Stimulated activated CD8-positive, alpha-beta memory T cell treated with anti-CD3 and anti-CD28 coated beads, Interleukin-2, amount 100 ng/mL, for 1 hour (primary cell): ENCODE measurements around the gene HPGDS.
"Not testable (repeated sequence)": the region's sequence is repeated elsewhere in the genome, so short reads cannot be mapped to it uniquely, and the experiment has no call there.

Source experiments
- DNase-seq, 2 donors: peaks; one replicate each; pipeline ENCODE4 v3.0.0-alpha.2; 2020; ENCODE audit warnings: low read depth in 2 of 2

Gene HPGDS

DNA sequence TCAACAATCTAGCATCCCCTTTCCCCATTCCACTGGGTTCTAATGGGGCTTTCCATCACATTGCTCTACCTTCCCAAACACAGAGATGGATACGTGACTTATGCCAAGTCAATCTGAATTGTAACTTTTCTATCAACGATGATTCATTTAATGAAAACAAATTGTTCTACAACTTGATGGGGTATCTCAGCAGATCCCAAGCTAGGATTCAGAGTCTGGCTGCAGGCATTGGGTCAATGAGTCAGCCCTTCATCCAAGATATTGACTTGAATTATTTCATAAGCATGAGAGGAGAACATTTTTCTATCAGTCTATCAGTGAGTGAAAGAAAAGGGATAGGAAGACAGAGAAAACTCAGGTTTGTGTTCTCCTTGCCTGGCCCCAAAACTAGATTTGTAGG lies 15.0 kb upstream of the HPGDS start:
- DNase-seq: no peak

- DNase-seq: no peak
These were observed 13.8 kb upstream of the HPGDS start for GRCh38 chr4:94356444-94356843.

DNA sequence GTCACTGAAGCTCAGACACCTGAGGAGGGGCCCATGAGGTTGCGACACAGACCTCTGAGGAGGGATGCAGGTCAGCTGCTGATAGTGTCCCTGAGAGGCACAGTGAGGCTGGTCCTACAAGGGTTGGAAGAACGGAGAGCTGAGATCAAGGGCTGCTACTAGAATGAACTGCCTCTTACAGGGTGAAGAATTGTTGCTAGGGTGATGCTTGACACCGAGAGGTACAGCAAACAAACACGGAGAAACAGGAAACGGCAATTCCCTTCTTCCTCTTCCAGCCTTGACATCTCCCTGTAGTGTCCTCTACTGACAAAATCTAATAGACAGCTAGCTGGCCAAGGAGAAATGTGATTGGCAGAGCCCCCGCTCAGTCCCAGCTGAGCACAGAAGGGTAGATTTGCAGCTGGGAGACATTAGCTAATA lies 11.8 kb upstream of the HPGDS start:
- no peak for DNase-seq

DNA sequence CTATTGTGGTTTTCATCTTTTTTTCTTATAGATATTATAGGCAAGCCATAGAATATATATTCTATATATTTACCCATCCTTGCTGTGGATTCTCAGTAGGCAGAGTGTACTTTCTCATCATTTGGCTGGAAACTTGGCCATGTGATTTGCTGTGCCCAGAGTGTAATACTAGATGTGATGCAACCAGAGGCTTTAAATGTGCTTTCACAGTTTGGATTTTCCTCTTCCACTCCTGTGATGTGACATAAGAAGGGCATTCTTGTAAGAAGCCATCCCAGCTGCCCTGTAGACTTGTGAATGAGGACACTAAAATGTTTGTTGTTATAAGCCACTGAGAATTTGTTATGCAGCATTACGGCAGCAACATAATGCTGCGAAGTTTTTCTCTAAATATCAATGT lies 10.4 kb upstream of the HPGDS start:
- DNase-seq: no peak

DNA sequence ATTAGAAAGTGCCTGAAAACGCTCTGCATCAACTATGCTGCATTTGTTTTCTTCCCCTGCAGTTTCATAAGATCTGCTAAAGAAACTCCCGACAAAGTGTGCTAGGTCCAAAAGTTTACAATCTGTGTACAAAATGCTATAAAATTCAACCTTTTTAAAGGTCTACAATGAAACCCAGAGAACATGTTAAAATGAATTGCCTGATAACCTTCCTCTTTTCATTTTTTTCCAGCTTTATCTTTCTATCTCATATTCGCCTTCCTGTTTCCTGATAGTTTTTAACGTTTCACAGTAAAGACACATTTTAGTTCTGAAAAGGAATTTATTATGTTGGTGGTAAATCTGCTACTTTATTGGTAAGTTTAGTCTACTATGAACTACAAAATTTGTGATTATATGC lies 9.5 kb upstream of the HPGDS start:
- DNase-seq: no peak

DNA sequence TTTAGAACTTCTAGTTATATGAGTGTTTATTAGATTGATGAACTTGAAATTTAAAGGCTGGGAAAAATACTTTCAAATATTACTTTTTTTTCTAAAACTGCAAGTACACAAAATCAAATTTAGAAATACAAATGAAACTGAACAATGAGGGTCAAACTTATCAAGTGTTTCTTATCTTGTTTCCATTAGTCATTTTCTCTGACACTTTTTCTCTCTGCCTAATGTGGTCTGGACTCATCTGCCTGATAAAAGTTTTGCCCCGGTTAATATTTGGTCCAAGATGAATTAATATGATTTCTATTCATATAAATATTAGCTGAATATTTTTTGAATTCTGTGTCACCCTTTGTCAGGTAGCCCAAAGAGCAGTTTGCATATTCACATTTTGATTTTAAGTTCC lies 8.7 kb upstream of the HPGDS start:
- no peak for DNase-seq

- no peak for DNase-seq
These were observed 7.5 kb upstream of the HPGDS start for GRCh38 chr4:94350095-94350494.

GRCh38 chr4:94349193-94349592 lies 6.6 kb upstream of the HPGDS start:
- DNase-seq: no peak

DNA sequence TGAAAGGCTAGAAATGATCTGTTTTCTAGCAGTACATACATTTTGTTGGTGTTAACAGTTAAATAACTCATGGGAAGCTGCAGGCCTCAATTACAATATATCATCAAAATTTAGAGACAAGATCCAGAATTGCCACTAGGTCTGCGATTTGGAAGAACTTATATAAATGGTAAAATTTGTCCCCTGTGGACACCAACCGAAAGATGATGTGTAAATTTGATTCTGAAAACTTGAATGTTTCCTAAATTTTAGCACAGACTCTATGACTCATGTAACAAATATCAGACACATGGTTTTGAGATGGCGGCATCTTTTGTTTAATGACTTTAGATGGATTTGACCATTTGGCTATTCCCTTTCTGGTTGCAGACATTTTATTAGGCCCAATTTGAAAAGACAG lies 6.0 kb upstream of the HPGDS start:
- no peak for DNase-seq

- DNase-seq: no peak
These were observed 3.9 kb upstream of the HPGDS start for GRCh38 chr4:94346541-94346940.

- no peak for DNase-seq
These were observed 3.3 kb upstream of the HPGDS start for GRCh38 chr4:94345969-94346368.

DNA sequence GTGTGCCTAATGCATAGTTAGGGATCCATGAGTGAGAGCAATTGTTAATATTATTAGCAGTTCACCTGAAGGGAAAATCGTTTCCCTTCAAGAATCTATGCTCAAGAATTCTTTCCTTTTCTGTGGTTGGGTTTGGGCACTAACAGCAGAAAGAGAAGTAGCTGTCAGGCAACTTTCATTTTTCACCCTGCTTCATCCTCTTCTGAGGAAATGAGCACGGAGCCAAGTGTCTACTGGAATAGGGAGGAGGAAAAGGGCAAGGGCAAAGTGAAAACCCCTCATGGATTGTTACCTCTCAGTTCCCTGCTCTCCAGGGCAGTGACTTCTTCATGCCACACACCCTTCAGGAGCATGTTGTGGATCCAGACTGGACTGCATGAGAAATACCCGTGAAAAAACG lies 2.6 kb upstream of the HPGDS start:
- DNase-seq: no peak

- no peak for DNase-seq
These were observed 1.8 kb upstream of the HPGDS start for GRCh38 chr4:94344457-94344856.

- no peak for DNase-seq
These were observed 910 bp downstream of the HPGDS start for GRCh38 chr4:94341481-94342370.

GRCh38 chr4:94339779-94340178 lies 2.9 kb downstream of the HPGDS start:
- DNase-seq: no peak

GRCh38 chr4:94338681-94339351 lies 3.8 kb downstream of the HPGDS start:
- DNase-seq: no peak

DNA sequence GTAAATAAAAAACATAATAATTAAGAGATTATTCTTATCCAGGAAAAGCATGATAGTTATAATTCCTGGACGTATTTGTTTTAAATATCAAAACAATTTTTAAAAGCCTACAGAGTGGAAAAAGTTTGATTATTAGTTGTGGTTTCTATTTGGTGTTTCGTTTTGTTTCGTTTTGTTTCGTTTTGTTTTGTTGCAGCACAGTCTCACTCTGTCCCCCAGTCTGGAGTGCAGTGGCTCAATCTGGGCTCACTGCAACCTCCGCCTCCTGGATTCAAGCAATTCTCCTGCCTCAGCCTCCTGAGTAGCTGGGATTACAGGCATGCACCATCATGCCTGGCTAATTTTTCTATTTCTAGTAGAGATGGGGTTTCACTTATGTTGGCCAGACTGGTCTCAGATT lies 5.8 kb downstream of the HPGDS start:
- not testable (repeated sequence) for DNase-seq

DNA sequence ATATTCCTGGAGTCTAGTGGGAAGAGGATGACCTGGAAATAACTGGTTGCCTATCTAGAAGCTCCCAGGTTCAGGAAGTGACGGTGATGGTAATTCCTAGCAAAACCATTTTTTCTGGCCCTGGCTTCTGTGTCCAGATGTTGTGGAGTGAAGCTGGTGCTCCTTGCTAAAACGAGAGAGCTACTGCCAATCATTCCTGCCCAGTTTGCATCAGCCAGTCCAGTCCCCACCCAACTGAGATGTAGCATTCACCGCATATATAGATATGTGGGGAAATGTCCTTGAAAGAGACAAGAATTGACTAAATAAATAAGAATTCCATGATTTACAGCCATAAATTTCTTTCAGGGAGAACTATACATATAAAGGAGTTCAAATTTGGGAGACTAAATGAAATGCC lies 6.3 kb downstream of the HPGDS start:
- DNase-seq: no peak

DNA sequence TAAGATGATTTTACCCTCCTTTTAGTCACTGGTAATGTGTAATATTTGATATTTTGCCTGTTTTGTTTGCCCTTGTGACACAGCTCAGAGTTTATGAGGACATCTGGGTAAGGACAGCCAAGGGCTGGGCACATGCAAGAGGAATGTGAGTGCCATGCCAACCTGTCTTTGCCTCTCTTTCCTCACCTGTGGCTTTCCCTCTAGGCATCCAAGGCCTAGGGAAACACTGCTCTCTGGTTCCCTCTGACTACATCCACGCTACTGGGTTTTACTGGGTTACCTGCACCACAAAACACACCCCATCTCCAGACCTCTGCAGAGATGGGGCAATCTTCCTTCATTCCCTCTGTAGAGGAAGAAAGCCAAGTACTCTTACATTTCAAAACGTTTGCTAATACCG lies 7.7 kb downstream of the HPGDS start:
- DNase-seq: no peak

DNA sequence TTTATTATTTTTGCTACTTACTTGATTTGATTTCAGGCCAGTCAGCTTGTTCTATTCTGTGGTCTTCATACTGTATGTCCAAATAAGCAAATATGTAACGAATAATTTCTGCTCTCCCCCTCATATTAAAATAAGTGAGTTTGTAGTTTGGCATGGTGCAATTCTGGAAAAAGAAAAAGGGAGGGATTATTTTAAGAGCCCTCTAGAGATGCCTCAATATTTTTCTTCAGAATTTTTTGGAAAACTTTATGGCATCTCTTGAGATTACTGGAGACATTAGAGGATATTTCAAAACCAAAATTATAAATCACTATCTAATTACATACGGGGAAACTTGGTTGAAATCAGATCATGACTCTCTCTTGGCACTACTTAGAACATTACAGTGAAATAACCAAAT lies 8.2 kb downstream of the HPGDS start:
- no peak for DNase-seq

DNA sequence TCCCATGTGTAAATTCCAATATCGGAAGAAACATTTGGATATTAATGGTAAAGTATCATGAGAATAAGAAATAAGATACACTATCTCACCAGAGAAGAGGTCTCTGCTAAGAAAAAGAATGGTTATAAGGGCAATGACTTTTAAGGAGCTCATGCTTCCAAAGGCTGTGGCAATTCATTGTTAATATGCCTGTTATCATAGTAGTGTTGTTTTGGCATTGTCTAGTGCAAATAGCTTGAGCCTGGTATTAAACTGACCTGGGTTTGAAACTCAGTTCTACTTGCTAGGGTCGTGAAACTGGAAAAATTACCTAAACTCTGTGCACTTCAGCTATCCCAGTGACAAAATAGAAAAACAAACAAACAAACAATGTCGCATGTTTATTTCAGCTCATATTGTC lies 8.8 kb downstream of the HPGDS start:
- no peak for DNase-seq

DNA sequence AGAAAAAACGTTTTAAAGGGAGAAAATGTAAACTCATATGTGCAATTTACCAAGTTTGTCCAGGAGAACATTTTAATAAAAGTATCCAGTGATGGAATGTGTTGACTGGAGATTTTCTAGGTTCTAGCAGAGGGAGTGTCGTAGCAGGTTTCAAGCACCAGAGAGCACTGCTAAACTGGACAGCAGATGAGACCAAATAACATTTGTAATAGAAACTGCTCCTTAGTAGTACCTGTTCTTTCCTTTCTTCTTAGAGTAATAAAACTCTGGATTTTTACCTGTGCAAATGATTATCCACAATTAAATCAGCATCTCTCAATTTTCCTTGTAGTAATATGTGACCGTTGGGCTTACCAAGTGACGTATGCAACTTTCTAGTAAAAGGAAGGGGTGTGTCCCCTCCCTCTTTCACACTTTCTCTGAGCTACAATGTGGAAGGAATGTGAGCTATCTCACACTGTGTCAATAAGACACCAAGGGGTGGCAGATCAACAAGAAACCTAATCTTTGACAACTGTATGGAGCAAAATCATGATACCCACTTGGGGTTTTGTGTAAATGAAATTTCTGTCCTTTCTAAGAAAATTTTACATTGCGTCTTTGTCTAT lies 9.5 kb downstream of the HPGDS start:
- no peak for DNase-seq

DNA sequence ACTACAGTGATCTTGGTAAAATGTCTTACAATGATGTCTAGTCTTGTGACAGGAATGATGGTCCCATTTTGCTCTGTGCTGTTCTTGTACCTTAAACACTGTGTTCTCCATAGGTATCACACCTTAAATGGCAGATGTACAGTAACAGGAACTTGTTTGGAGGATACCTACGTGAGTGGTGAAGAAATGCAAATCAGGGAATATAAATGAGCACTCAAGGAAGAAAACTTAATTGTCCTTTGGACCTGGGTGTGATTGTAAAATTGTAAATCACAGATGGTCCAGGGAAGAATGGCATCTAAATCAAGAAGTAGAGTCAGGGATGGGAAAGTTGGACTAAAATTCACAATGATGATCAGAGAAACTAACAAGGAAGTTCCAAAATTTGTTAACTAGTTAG lies 12.7 kb downstream of the HPGDS start:
- no peak for DNase-seq
